PC-3 (cell line): ENCODE measurements around the gene CDC25B. TPM values are rescaled to one million over a fixed set of nuclear protein-coding genes. Genes with fewer than 3 reads are reported as not detected.

Experiments used
- ATAC-seq: fragments of 200-7000 bp; cut with Tn5 transposase; 2 replicates; pipeline ENCODE4 v1.9.1; 2020; ENCODE audit warnings: mild to moderate bottlenecking, moderate library complexity
- BruUV-seq: library from RNA; stranded (reverse); fragments of 400-500 nt; replicated peaks from 2 replicates; lab custom pipeline; 2021; lab: Mats Ljungman, UMichigan
- CTCF ChIA-PET: fragments of 300-600 bp; sonication (Branson Sonifier 250); formaldehyde crosslinking; loops from one replicate; lab custom pipeline; 2022; ENCODE audit warnings: antibody characterized with exemption; lab: Charles Lee
- POLR2A ChIA-PET: fragments of 300-600 bp; sonication (Branson Sonifier 250); formaldehyde crosslinking; loops from one replicate; lab custom pipeline; 2022; ENCODE audit warnings: antibody characterized with exemption; ENCODE audit not compliant: unreplicated experiment; lab: Charles Lee
- DNase-seq: peaks from one replicate; pipeline ENCODE4 v3.0.0-alpha.2; 2015
- H2AFZ ChIP-seq: fragments of 300-600 bp; sonication (generic); 2 replicates; pipeline ENCODE4 v1.6.0; 2016; ENCODE audit warnings: antibody characterized with exemption, low read length
- H3F3A ChIP-seq: fragments of 300-600 bp; sonication (generic); one replicate; pipeline ENCODE4 v1.6.0; 2017; ENCODE audit warnings: antibody characterized with exemption, low read length, control low read depth, mild to moderate bottlenecking; ENCODE audit not compliant: unreplicated experiment
- H3K27ac ChIP-seq: fragments of 300-600 bp; sonication (generic); 2 replicates; pipeline ENCODE4 v1.5.1; 2016; ENCODE audit warnings: mild to moderate bottlenecking, low read length
- H3K27me3 ChIP-seq: fragments of 300-600 bp; sonication (generic); 2 replicates; pipeline ENCODE4 v1.6.1; 2016; ENCODE audit warnings: low read length, mixed read lengths
- H3K36me3 ChIP-seq: fragments of 300-600 bp; sonication (generic); 2 replicates; pipeline ENCODE4 v1.6.1; 2016; ENCODE audit warnings: low read depth, mixed run types, low read length, mixed read lengths
- H3K4me1 ChIP-seq: fragments of 300-600 bp; sonication (generic); 2 replicates; pipeline ENCODE4 v1.5.1; 2016; ENCODE audit warnings: low read length; ENCODE audit not compliant: insufficient read depth
- H3K4me2 ChIP-seq: fragments of 300-600 bp; sonication (generic); 2 replicates; pipeline ENCODE4 v1.6.0; 2016; ENCODE audit warnings: low read length
- H3K4me3 ChIP-seq: fragments of 300-600 bp; sonication (generic); 2 replicates; pipeline ENCODE4 v1.5.1; 2016; ENCODE audit warnings: mild to moderate bottlenecking, low read length, mixed read lengths
- H3K79me2 ChIP-seq: fragments of 300-600 bp; sonication (generic); 2 replicates; pipeline ENCODE4 v1.6.1; 2017; ENCODE audit warnings: low read length, mixed read lengths
- H3K9ac ChIP-seq: fragments of 300-600 bp; sonication (generic); 2 replicates; pipeline ENCODE4 v1.6.0; 2016; ENCODE audit warnings: mild to moderate bottlenecking, low read length
- H3K9me2 ChIP-seq: fragments of 300-600 bp; sonication (generic); replicated peaks from 2 replicates; pipeline ENCODE4 v1.6.1; 2016; ENCODE audit warnings: mixed run types, low read length, mixed read lengths
- H3K9me3 ChIP-seq: fragments of 300-600 bp; sonication (generic); 2 replicates; pipeline ENCODE4 v1.6.1; 2016; ENCODE audit warnings: low read length, mixed read lengths
- H4K20me1 ChIP-seq: fragments of 300-600 bp; sonication (generic); 2 replicates; pipeline ENCODE4 v1.6.1; 2016; ENCODE audit warnings: low read length, mixed read lengths
- CTCF ChIP-seq: fragments of 300-600 bp; sonication (generic); conservative IDR thresholded peaks from 2 replicates; pipeline ENCODE4 v1.5.1; 2017; ENCODE audit warnings: antibody characterized with exemption, low read depth, mild to moderate bottlenecking, low read length
- EZH2 ChIP-seq: fragments of 300-600 bp; sonication (generic); IDR thresholded peaks from one replicate; pipeline ENCODE4 v1.6.1; 2017; ENCODE audit warnings: antibody characterized with exemption, mild to moderate bottlenecking, low read length; ENCODE audit not compliant: unreplicated experiment
- EZH2phosphoT487 ChIP-seq: fragments of 300-600 bp; sonication (generic); IDR thresholded peaks from 2 replicates; pipeline ENCODE4 v1.6.1; 2018; ENCODE audit warnings: mild to moderate bottlenecking, antibody characterized with exemption, low read length, borderline replicate concordance
- intact Hi-C: fragments of 100-400 bp; cut with micrococcal nuclease; formaldehyde crosslinking; loops from 2 replicates; pipeline ENCODE4 v1.9.0; 2023
- total RNA-seq: library from RNA; depleted of rRNA; stranded (reverse); fragments of >200 nt; gene quantifications from 2 replicates; pipeline ENCODE4 v1.2.3, GENCODE V29; 2014

CDC25B gene
- total RNA-seq, 1 experiment from 2014 or later, result 89.7 TPM

DNA sequence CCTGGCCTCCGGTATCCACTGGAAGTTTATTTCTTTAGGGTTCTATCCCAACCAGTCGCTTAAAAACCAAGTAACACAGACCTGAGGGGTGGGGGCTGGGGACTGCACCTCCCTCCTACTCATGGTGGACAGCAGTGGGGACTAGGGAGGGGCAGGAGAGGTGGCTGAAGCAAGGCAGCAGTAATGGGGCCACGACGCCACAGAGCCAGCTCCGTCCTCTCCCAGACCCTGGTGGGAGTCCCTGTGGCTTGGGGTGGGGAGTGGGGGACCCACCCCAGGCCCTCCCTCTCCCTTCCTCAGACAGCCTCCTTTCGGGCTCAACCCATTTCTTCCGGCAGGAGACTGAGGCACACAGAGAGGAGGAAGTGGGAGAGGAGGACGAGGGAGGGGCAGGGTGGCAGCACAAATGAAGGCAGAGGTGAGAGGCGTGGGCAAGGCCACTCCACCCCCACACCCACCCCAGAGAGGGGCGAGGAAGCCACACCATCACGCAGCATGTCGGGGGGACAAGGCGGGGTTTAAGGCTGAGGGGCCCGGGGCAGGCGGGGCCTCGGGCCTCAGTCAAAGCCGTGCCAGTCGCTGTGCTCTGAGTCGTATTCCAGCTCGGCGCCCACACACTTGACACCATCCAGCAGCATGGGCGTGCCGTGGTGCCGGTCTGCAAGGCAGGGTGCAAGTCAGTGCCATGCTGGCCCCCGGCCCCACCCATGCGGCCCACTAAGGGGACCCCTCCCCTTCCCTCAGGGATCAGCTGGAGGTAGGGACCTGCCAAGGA lies 42.4 kb upstream of the CDC25B start:
- H3K4me2 ChIP-seq, result no peak overlapping the region
- H3K9me3 ChIP-seq, result no peaks in the 10 kb centered on the region
- no peak overlapping the region for H2AFZ ChIP-seq
- H3K36me3 ChIP-seq, result peaks cover 18% of the 10 kb centered on the region
- no peaks in the 10 kb centered on the region for H3K27me3 ChIP-seq
- no peaks in the 10 kb centered on the region for H3K79me2 ChIP-seq
- ChIA-PET CTCF (interaction anchor here (0.6 to 1.1 kb wide), 5 partner anchors 11 to 101 kb away, joined by 4 to 6 read pairs (median 5); partner anchors contain the start of gene SPEF1), POLR2A (interaction anchor here (0.6 kb wide), 1 partner anchor 12 kb away, joined by 4 read pairs; no protein-coding TSS in a partner anchor)
- no peak for ATAC-seq
- no peaks in the 10 kb centered on the region for H4K20me1 ChIP-seq
- DNase-seq, result no peak
- H3K9ac ChIP-seq, result no peak overlapping the region
- H3K4me3 ChIP-seq, result no peak overlapping the region
- no peak for TF ChIP-seq CTCF
- TF ChIP-seq EZH2, result no peak
- no peak for TF ChIP-seq EZH2phosphoT487
- H3K27ac ChIP-seq, result no peak overlapping the region
- BruUV-seq, result TSS peak; percentile 75
- no peaks in the 10 kb centered on the region for H3K9me2 ChIP-seq
- intact Hi-C loops, result loop anchor here (1.0 kb wide), 1 partner anchor 28 kb away; the partner anchor contains the start of gene SPEF1
- H3K4me1 ChIP-seq, result no peaks in the 10 kb centered on the region
- no peaks in the 10 kb centered on the region for H3F3A ChIP-seq

DNA sequence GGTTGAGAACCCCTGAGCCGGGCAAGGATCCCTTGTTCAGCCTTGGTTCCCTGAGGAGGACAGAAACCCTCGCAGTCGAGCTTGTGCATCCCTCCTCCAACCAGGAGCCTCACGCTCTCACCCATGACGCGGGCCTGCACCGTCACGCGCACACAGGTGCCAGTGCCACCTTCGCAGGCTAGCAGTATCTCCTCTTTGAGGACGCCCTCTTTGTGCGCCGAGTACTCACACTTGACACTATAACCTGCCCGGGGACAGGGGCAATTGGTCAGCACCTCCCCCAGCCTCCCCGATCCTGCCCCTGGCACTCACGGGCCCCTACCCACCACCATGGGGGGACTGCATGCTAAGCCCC lies 41.9 kb upstream of the CDC25B start:
- H3K4me2 ChIP-seq, result no peak overlapping the region
- H2AFZ ChIP-seq, result no peak overlapping the region
- ChIA-PET CTCF (no interaction called here), POLR2A (interaction anchor here (0.6 kb wide), 1 partner anchor 12 kb away, joined by 4 read pairs; no protein-coding TSS in a partner anchor)
- H3K9me3 ChIP-seq, result no peaks in the 10 kb centered on the region
- ATAC-seq (no peak), DNase-seq (no peak)
- no peak overlapping the region for H3K4me3 ChIP-seq
- intact Hi-C loops, result no loop called here
- no peaks in the 10 kb centered on the region for H3K4me1 ChIP-seq
- H3K9me2 ChIP-seq, result no peaks in the 10 kb centered on the region
- H3F3A ChIP-seq, result no peaks in the 10 kb centered on the region
- H3K27me3 ChIP-seq, result no peaks in the 10 kb centered on the region
- no TSS peak for BruUV-seq
- no peaks in the 10 kb centered on the region for H4K20me1 ChIP-seq
- H3K9ac ChIP-seq, result no peak overlapping the region
- H3K36me3 ChIP-seq, result peaks cover 18% of the 10 kb centered on the region
- peaks cover 3% of the 10 kb centered on the region; the same call in 1 of the 2 replicates for H3K79me2 ChIP-seq
- no peak overlapping the region for H3K27ac ChIP-seq
- TF ChIP-seq EZH2phosphoT487, result no peak
- no peak for TF ChIP-seq CTCF
- no peak for TF ChIP-seq EZH2

GRCh38 chr20:3755269-3755668 lies 40.8 kb upstream of the CDC25B start:
- Histone ChIP-seq H3K4me1 (no peaks in the 10 kb centered on the region), H3K79me2 (peaks cover 10% of the 10 kb centered on the region; the same call in 1 of the 2 replicates), H3F3A (no peaks in the 10 kb centered on the region), H4K20me1 (no peaks in the 10 kb centered on the region), H3K4me3 (no peak overlapping the region), H3K27me3 (no peaks in the 10 kb centered on the region), H3K36me3 (peaks cover 21% of the 10 kb centered on the region), H3K9me2 (no peaks in the 10 kb centered on the region), H2AFZ (no peak overlapping the region), H3K27ac (no peak overlapping the region), H3K9ac (no peak overlapping the region), H3K4me2 (no peak overlapping the region), H3K9me3 (no peaks in the 10 kb centered on the region)
- CTCF ChIA-PET, result no interaction called here
- ATAC-seq (no peak), DNase-seq (no peak)
- TF ChIP-seq CTCF (no peak), EZH2phosphoT487 (no peak), EZH2 (no peak)
- POLR2A ChIA-PET, result interaction anchor here (0.6 kb wide), 1 partner anchor 12 kb away, joined by 4 read pairs; the partner anchor contains the start of gene ADISSP
- BruUV-seq, result no TSS peak
- intact Hi-C loops, result no loop called here
